Activated CD4-positive, alpha-beta T cell treated with anti-CD3 and anti-CD28 coated beads for 36 hours (primary cell): ENCODE results near the gene GGT6. TPM values are rescaled to one million over a fixed set of nuclear protein-coding genes. Genes with fewer than 3 reads are reported as not detected.

Source experiments
- ATAC-seq: fragments of 200-7000 bp; cut with Tn5 transposase; one replicate; pipeline ENCODE4 v1.10.0; 2021; ENCODE audit warnings: mild to moderate bottlenecking, moderate library complexity
- CTCF ChIA-PET: fragments of 350-600 bp; sonication (Branson Sonifier 250); formaldehyde crosslinking; loops from one replicate; lab custom pipeline; 2021; ENCODE audit warnings: antibody characterized with exemption; lab: Charles Lee
- POLR2A ChIA-PET: fragments of 350-600 bp; sonication (Branson Sonifier 250); formaldehyde crosslinking; loops from one replicate; lab custom pipeline; 2021; ENCODE audit warnings: antibody characterized with exemption, inconsistent platforms; lab: Charles Lee
- DNase-seq: peaks from one replicate; pipeline ENCODE4 v3.0.0-alpha.2; 2020
- H3K27ac Mint-ChIP-seq: one replicate; pipeline ENCODE4 v1.8.0; 2021; ENCODE audit warnings: mixed read lengths
- H3K27me3 Mint-ChIP-seq: one replicate; pipeline ENCODE4 v1.8.0; 2021; ENCODE audit warnings: mixed read lengths
- H3K36me3 Mint-ChIP-seq: one replicate; pipeline ENCODE4 v1.8.0; 2021; ENCODE audit warnings: low read depth, mixed read lengths
- H3K4me1 Mint-ChIP-seq: one replicate; pipeline ENCODE4 v1.8.0; 2021; ENCODE audit warnings: mixed read lengths
- H3K4me3 Mint-ChIP-seq: one replicate; pipeline ENCODE4 v1.8.0; 2021; ENCODE audit warnings: mild to moderate bottlenecking, moderate library complexity, mixed read lengths
- H3K9me3 Mint-ChIP-seq: one replicate; pipeline ENCODE4 v1.8.0; 2021; ENCODE audit warnings: low read depth, mixed read lengths
- intact Hi-C, 2 experiments: fragments of 100-400 bp; cut with DNase I in 1 of 2; cut with micrococcal nuclease in 1 of 2; formaldehyde crosslinking; loops; one replicate each; pipeline versions ENCODE4 v1.14.2 to v1.15.1; 2022 to 2024; cut with DNase I, micrococcal nuclease
- total RNA-seq, 2 experiments: library from RNA; stranded (reverse); gene quantifications; one replicate each; pipeline ENCODE4 v1.2.3, GENCODE V29; 2021

Gene GGT6
- total RNA-seq, 2 experiments from 2014 or later, result not detected

DNA sequence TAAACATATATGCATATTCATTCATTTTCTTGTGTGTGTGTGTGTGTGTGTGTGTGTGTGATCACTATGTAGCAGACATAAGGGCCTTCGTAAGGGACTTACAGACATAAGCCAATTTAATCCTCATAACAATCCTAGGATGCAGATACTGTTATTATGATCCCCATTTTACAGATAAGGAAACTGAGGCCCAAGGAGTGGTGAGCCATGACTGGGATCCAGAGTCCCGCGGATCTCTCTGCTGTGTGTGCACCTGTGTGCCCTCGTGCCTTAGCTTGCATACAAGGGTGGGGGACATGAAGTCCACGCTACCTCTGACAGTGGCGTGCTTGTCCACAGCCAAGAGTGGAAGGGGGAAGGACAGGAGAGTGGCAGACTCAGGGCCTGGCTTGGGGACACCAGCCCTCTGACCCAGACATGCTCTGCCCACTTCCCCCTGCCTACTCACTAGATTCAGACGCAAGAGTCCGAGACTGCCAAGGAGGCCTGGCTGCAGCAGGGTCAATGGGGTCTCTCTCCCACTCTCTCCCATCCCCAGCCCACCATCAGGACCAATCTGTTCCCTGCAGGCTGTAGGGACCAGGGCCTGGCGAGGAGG lies 14.2 kb upstream of the GGT6 start:
- H3K9me3 Mint-ChIP-seq, result peaks cover 2% of the 10 kb centered on the region
- H3K27me3 Mint-ChIP-seq, result peaks cover 6% of the 10 kb centered on the region
- ATAC-seq (no peak), DNase-seq (no peak)
- H3K4me3 Mint-ChIP-seq, result no peak overlapping the region
- H3K4me1 Mint-ChIP-seq, result peaks cover 18% of the 10 kb centered on the region
- ChIA-PET CTCF (interaction anchor here (0.9 to 1.7 kb wide), 4 partner anchors 9 to 48 kb away, joined by 3 to 12 read pairs (median 4); no protein-coding TSS in a partner anchor), POLR2A (interaction anchor here (1.2 kb wide), 1 partner anchor 11 kb away, joined by 7 read pairs; no protein-coding TSS in a partner anchor)
- no peak overlapping the region for H3K27ac Mint-ChIP-seq
- intact Hi-C loops, result no loop called here
- no peaks in the 10 kb centered on the region for H3K36me3 Mint-ChIP-seq

GRCh38 chr17:4573669-4574068 lies 13.3 kb upstream of the GGT6 start:
- H3K27ac Mint-ChIP-seq, result peak overlapping the region; percentile 11
- peaks cover 6% of the 10 kb centered on the region for H3K27me3 Mint-ChIP-seq
- peak; percentile 100 for ATAC-seq
- intact Hi-C loops, result loop anchor here in 1 of 2 experiments (1.0 kb wide), 2 partner anchors 10 to 85 kb away; no protein-coding TSS in a partner anchor
- POLR2A ChIA-PET, result interaction anchor here (0.6 to 1.2 kb wide), 3 partner anchors 10 to 89 kb away, joined by 4 to 7 read pairs (median 6); partner anchors contain the start of gene MYBBP1A
- H3K4me1 Mint-ChIP-seq, result peaks cover 18% of the 10 kb centered on the region
- H3K9me3 Mint-ChIP-seq, result peaks cover 2% of the 10 kb centered on the region
- peak; percentile 88 for DNase-seq
- CTCF ChIA-PET, result interaction anchor here (0.7 to 1.7 kb wide), 6 partner anchors 8 to 153 kb away, joined by 3 to 12 read pairs (median 4); no protein-coding TSS in a partner anchor
- H3K4me3 Mint-ChIP-seq, result peak overlapping the region; percentile 22
- no peaks in the 10 kb centered on the region for H3K36me3 Mint-ChIP-seq

DNA sequence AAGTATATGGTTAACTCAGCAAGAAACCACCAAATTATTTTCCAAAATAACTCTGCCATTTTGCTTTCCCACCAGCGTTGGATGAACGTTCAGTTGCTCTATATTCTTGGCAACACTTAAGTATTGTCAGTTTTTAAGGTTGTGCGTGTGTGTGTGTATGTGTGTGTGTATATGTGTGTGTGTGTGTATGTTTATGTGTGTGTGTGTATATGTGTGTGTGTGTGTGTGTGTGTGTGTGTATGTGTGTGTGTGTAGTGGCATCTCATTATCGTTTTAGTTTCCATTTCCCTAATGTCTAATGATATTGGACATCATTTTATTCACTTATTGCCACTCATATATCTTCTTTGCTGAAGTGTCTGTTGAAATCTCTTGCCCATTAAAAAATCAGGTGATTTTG lies 12.7 kb upstream of the GGT6 start:
- peak overlapping the region; percentile 48 for H3K27ac Mint-ChIP-seq
- peaks cover 2% of the 10 kb centered on the region for H3K9me3 Mint-ChIP-seq
- intact Hi-C loops, result loop anchor here in 1 of 2 experiments (1.0 kb wide), 2 partner anchors 10 to 85 kb away; no protein-coding TSS in a partner anchor
- peak; percentile 6 for ATAC-seq
- H3K4me3 Mint-ChIP-seq, result peak overlapping the region; percentile 22
- peaks cover 6% of the 10 kb centered on the region for H3K27me3 Mint-ChIP-seq
- H3K36me3 Mint-ChIP-seq, result no peaks in the 10 kb centered on the region
- CTCF ChIA-PET, result interaction anchor here (1.0 to 1.7 kb wide), 4 partner anchors 8 to 52 kb away, joined by 3 to 12 read pairs (median 4); no protein-coding TSS in a partner anchor
- peaks cover 18% of the 10 kb centered on the region for H3K4me1 Mint-ChIP-seq
- POLR2A ChIA-PET, result interaction anchor here (0.6 to 1.2 kb wide), 3 partner anchors 10 to 88 kb away, joined by 4 to 7 read pairs (median 6); partner anchors contain the start of gene MYBBP1A
- DNase-seq, result no peak

DNA sequence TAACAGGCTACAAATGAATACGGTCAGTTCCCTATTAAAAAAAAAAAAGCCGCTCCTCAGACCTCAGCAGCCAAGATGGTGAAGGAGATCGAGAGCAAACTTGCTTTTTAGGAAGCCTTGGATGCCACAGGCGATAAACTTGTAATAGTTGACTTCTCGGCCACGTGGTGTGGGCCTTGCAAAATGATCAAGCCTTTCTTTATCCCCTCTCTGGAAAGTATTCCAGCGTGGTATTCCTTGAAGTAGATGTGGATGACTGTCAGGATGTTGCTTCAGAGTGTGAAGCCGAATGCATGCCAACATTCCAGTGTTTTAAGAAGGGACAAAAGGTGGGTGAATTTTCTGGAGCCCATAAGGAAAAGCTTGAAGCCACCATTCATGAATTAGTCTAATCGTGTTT lies 11.8 kb upstream of the GGT6 start:
- Mint-ChIP-seq H3K4me3 (no peak overlapping the region), H3K36me3 (no peaks in the 10 kb centered on the region), H3K4me1 (peaks cover 18% of the 10 kb centered on the region), H3K27me3 (peaks cover 6% of the 10 kb centered on the region), H3K27ac (no peak overlapping the region), H3K9me3 (peaks cover 2% of the 10 kb centered on the region)
- DNase-seq (no peak), ATAC-seq (no peak)
- intact Hi-C loops, result no loop called here
- CTCF ChIA-PET, result interaction anchor here (1.1 kb wide), 2 partner anchors 15 to 103 kb away, joined by 3 to 4 read pairs; no protein-coding TSS in a partner anchor
- POLR2A ChIA-PET, result no interaction called here

GRCh38 chr17:4569591-4569990 lies 9.2 kb upstream of the GGT6 start:
- no peaks in the 10 kb centered on the region for H3K36me3 Mint-ChIP-seq
- intact Hi-C loops, result loop anchor here in 1 of 2 experiments (5.0 to 10.0 kb wide), 4 partner anchors 128 to 333 kb away; partner anchors contain the start of genes C17orf114, CHRNE and PLD2
- no peak for DNase-seq
- no peak overlapping the region for H3K27ac Mint-ChIP-seq
- ATAC-seq, result no peak
- H3K9me3 Mint-ChIP-seq, result peaks cover 2% of the 10 kb centered on the region
- peaks cover 6% of the 10 kb centered on the region for H3K27me3 Mint-ChIP-seq
- no peak overlapping the region for H3K4me3 Mint-ChIP-seq
- CTCF ChIA-PET, result interaction anchor here (0.6 to 1.5 kb wide), 5 partner anchors 10 to 331 kb away, joined by 3 to 4 read pairs (median 4); no protein-coding TSS in a partner anchor
- peaks cover 29% of the 10 kb centered on the region for H3K4me1 Mint-ChIP-seq
- POLR2A ChIA-PET, result no interaction called here

GRCh38 chr17:4566785-4567184 lies 6.4 kb upstream of the GGT6 start:
- ChIA-PET POLR2A (interaction anchor here (0.6 kb wide), 1 partner anchor 204 kb away, joined by 4 read pairs; no protein-coding TSS in a partner anchor), CTCF (interaction anchor here (0.6 to 3.3 kb wide), 40 partner anchors 9 to 384 kb away, joined by 3 to 78 read pairs (median 3); partner anchors contain the start of genes C17orf107, CHRNE, GLTPD2 and MYBBP1A)
- no peak overlapping the region for H3K27ac Mint-ChIP-seq
- peaks cover 2% of the 10 kb centered on the region for H3K9me3 Mint-ChIP-seq
- peaks cover 6% of the 10 kb centered on the region for H3K27me3 Mint-ChIP-seq
- intact Hi-C loops, result loop anchor here (1.0 to 10.0 kb wide), 6 partner anchors 60 to 336 kb away; partner anchors contain the start of genes C17orf114 (in 1 of the 2), CHRNE (in 1 of the 2) and PLD2 (in 1 of the 2)
- no peak overlapping the region for H3K4me3 Mint-ChIP-seq
- ATAC-seq (peak; percentile 38), DNase-seq (peak; percentile 73)
- H3K4me1 Mint-ChIP-seq, result peaks cover 33% of the 10 kb centered on the region
- no peaks in the 10 kb centered on the region for H3K36me3 Mint-ChIP-seq

DNA sequence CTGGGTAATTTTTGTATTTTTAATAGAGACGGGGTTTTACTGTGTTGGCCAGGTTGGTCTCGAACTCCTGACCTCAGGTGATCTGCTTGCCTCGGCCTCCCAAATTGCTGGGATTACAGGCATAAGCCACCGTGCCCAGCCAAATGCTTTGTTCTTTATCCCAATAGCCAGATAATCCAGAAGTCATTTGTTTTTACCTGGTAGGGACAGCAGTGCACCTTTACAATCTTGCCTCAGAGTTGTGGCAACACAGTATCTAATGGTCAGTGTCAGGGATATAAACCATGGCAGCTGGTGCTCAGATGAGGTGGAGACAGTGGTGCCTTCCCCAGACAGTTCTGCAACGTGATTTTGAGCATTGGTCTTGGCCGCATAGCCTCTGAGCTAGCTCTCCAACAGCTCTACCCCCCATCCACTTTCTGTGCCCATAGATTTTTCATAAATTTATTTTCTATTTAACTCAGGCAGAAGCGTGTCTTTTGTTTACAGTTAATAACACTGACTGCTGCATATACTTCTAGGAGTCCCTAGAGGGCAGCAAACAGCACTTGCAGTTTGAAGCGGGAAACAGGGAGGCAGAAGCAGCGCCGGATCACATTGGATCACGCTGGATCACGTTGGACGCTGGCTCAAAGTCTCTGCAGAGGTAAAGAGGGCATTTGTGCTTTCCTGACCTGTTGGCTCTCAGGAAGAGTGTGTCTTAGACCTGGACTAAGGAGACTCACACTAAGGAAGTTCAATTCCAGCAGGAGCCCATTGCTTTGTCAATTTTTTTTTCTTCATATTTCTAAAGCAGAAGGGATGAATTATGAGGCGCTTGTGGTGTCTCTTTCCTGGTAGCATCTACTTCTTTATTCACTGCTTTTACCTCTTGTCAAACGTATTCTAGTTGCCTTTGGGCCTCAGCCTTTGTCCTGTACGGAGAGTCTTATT lies 5.1 kb upstream of the GGT6 start:
- Mint-ChIP-seq H3K27ac (no peak overlapping the region), H3K4me1 (peaks cover 38% of the 10 kb centered on the region), H3K27me3 (peaks cover 2% of the 10 kb centered on the region), H3K36me3 (no peaks in the 10 kb centered on the region), H3K4me3 (no peak overlapping the region), H3K9me3 (peaks cover 2% of the 10 kb centered on the region)
- intact Hi-C loops, result loop anchor here (1.0 to 10.0 kb wide), 8 partner anchors 61 to 337 kb away; partner anchors contain the start of genes C17orf114 (in 1 of the 2), CHRNE (in 1 of the 2) and PLD2 (in 1 of the 2)
- ChIA-PET POLR2A (interaction anchor here (0.6 kb wide), 1 partner anchor 15 kb away, joined by 5 read pairs; no protein-coding TSS in a partner anchor), CTCF (interaction anchor here (0.5 to 3.3 kb wide), 12 partner anchors 8 to 1076 kb away, joined by 3 to 78 read pairs (median 4); partner anchors contain the start of genes C17orf107 and MYBBP1A)
- DNase-seq (peak; percentile 78), ATAC-seq (peak; percentile 69)

GRCh38 chr17:4562015-4562969 lies 1.9 kb upstream of the GGT6 start:
- ChIA-PET POLR2A (interaction anchor here (0.7 kb wide), 1 partner anchor 11 kb away, joined by 3 read pairs; no protein-coding TSS in a partner anchor), CTCF (interaction anchor here (0.5 to 2.7 kb wide), 6 partner anchors 9 to 364 kb away, joined by 3 to 12 read pairs (median 4); no protein-coding TSS in a partner anchor)
- H3K27me3 Mint-ChIP-seq, result no peaks in the 10 kb centered on the region
- no peak overlapping the region for H3K4me3 Mint-ChIP-seq
- H3K9me3 Mint-ChIP-seq, result peaks cover 2% of the 10 kb centered on the region
- H3K27ac Mint-ChIP-seq, result peak overlapping the region; percentile 70
- H3K36me3 Mint-ChIP-seq, result no peaks in the 10 kb centered on the region
- H3K4me1 Mint-ChIP-seq, result peaks cover 38% of the 10 kb centered on the region
- ATAC-seq (peak; percentile 8), DNase-seq (no peak)
- intact Hi-C loops, result loop anchor here (2.0 to 10.0 kb wide), 4 partner anchors 243 to 417 kb away; partner anchors contain the start of genes C17orf114 (in 1 of the 2), MINK1 (in 1 of the 2), PLD2 (in 1 of the 2) and RNF167 (in 1 of the 2)

DNA sequence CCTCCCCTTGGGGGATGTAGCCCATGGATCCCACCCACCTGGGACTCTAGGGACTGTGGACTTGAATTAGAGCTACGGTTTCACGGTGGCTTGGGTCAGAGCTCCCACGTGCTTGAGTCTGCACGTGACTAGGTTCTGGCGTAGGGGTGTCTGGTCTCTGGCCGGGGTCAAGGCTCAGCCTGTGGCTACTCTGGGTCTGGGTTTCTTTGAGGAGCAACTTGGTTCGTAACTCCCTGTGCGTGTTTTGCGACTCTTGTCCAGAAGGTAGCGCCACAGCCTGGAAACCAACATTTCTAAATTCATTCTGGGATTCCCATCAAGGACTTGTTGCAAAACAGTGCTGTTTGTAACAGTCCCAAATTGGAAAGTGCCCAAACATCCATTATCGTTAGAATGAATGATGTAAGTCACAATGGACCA lies 470 bp upstream of the GGT6 start:
- Mint-ChIP-seq H3K27me3 (no peaks in the 10 kb centered on the region), H3K36me3 (no peaks in the 10 kb centered on the region), H3K4me1 (peaks cover 39% of the 10 kb centered on the region), H3K27ac (peak overlapping the region; percentile 5), H3K9me3 (peaks cover 2% of the 10 kb centered on the region), H3K4me3 (no peak overlapping the region)
- ATAC-seq (no peak), DNase-seq (no peak)
- intact Hi-C loops, result loop anchor here (5.0 to 10.0 kb wide), 2 partner anchors 244 to 381 kb away; partner anchors contain the start of genes C17orf114 (in 1 of the 2), PLD2 (in 1 of the 2), RNF167 (in 1 of the 2) and SLC25A11 (in 1 of the 2)
- CTCF ChIA-PET, result no interaction called here
- POLR2A ChIA-PET, result no interaction called here
